Measurements from ENCODE around the gene CDR2. TPM values are rescaled to one million over a fixed set of nuclear protein-coding genes. Genes with fewer than 3 reads are reported as not detected.

The CDR2 gene
- polyA plus RNA-seq, 1 donor (not counting 4 experiments of a cell fraction or from before 2014, with no cell fraction given), result 37.1 TPM

DNA sequence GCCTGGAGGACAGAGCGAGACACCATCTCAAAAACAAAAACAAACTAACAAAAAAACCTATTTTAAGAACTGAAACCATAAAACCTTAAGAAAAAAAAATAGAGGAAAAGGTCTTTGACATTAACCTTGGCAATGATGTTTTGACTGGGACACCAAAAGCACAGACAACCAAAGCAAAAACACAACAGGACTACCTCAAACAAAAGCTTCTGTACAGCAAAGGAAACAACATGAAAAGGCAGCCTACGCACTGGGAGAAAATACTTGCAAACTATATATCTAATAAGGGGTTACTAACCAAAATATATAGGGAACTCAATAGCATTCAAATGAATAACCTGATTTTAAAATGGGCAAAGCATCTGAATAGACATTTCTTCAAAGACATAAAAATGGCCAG is 32.3 kb downstream of the CDR2 start:
- DNase-seq (ENCODE audit: low read depth, low spot score) (no peak), FAIRE-seq (no peak)
- Histone ChIP-seq H3K9ac (ENCODE audit: control insufficient read depth, extremely low read depth, insufficient read depth, low read length) (no peak overlapping the region), H3K79me2 (ENCODE audit: control insufficient read depth, insufficient read depth, low read length) (peaks cover 1% of the 10 kb centered on the region), H2AFZ (ENCODE audit: control insufficient read depth, low read length) (no peak overlapping the region), H3K9me3 (ENCODE audit: control insufficient read depth, low read depth, low read length) (no peaks in the 10 kb centered on the region), H3K27me3 (ENCODE audit: control insufficient read depth, extremely low read depth, insufficient read depth, low read length) (no peaks in the 10 kb centered on the region), H3K4me2 (ENCODE audit: control insufficient read depth, extremely low read depth, insufficient read depth, low read depth, low read length) (no peak overlapping the region), H4K20me1 (ENCODE audit: control insufficient read depth, extremely low read depth, insufficient read depth, low read length) (no peaks in the 10 kb centered on the region), H3K9me1 (ENCODE audit: control insufficient read depth, extremely low read depth, insufficient read depth, low read length) (peaks cover under 1% of the 10 kb centered on the region), H3K4me3 (ENCODE audit: control insufficient read depth in 2 of 3, extremely low read depth in 1 of 3, insufficient read depth in 2 of 3, low read depth in 1 of 3, low read length in 3 of 3) (no peak overlapping the region), H3K27ac (ENCODE audit: control insufficient read depth, insufficient read depth, low read length) (no peak overlapping the region), H3K36me3 (ENCODE audit: control insufficient read depth in 2 of 2, extremely low read depth in 1 of 2, insufficient read depth in 2 of 2, low read length in 2 of 2) (peaks cover 9 to 10% of the 10 kb centered on the region in 2 experiments), H3K4me1 (ENCODE audit: control insufficient read depth, extremely low read depth, insufficient read depth, low read length) (peaks cover 17% of the 10 kb centered on the region)
- dilution Hi-C loops (cut with MboI; ENCODE audit: extremely low pct_ligation_motif_present, low sequenced_read_pairs), result no loop called here
- TF ChIP-seq CTCF (optimal IDR thresholded peaks at IDR 0.05 in 1 of 3, IDR thresholded peaks at IDR 0.05 in 1 of 3, conservative IDR thresholded peaks at IDR 0.05 in 1 of 3; ENCODE audit: extremely low read depth in 1 of 3, insufficient read depth in 2 of 3, low read length in 3 of 3) (no peak), EZH2 (IDR thresholded peaks at IDR 0.05; ENCODE audit: low read length) (no peak)

- peaks cover 6 to 12% of the 10 kb centered on the region in 2 experiments for H3K36me3 ChIP-seq (ENCODE audit: control insufficient read depth in 2 of 2, extremely low read depth in 1 of 2, insufficient read depth in 2 of 2, low read length in 2 of 2)
- TF ChIP-seq EZH2 (IDR thresholded peaks at IDR 0.05; ENCODE audit: low read length), result no peak
- no peak for TF ChIP-seq CTCF (optimal IDR thresholded peaks at IDR 0.05 in 1 of 3, IDR thresholded peaks at IDR 0.05 in 1 of 3, conservative IDR thresholded peaks at IDR 0.05 in 1 of 3; ENCODE audit: extremely low read depth in 1 of 3, insufficient read depth in 2 of 3, low read length in 3 of 3)
- no peak for DNase-seq (ENCODE audit: low read depth, low spot score)
These were observed 33.5 kb downstream of the CDR2 start for GRCh38 chr16:22340945-22341344.

More at GRCh38 chr16:22340945-22341344, 33.5 kb downstream of the CDR2 start:
- Histone ChIP-seq H3K9ac (ENCODE audit: control insufficient read depth, extremely low read depth, insufficient read depth, low read length) (no peak overlapping the region), H2AFZ (ENCODE audit: control insufficient read depth, low read length) (no peak overlapping the region), H3K9me1 (ENCODE audit: control insufficient read depth, extremely low read depth, insufficient read depth, low read length) (no peaks in the 10 kb centered on the region), H3K4me2 (ENCODE audit: control insufficient read depth, extremely low read depth, insufficient read depth, low read depth, low read length) (no peak overlapping the region), H3K79me2 (ENCODE audit: control insufficient read depth, insufficient read depth, low read length) (peaks cover 3% of the 10 kb centered on the region), H3K4me1 (ENCODE audit: control insufficient read depth, extremely low read depth, insufficient read depth, low read length) (peaks cover 6% of the 10 kb centered on the region), H3K9me3 (ENCODE audit: control insufficient read depth, low read depth, low read length) (no peaks in the 10 kb centered on the region), H3K4me3 (ENCODE audit: control insufficient read depth in 2 of 3, extremely low read depth in 1 of 3, insufficient read depth in 2 of 3, low read depth in 1 of 3, low read length in 3 of 3) (no peak overlapping the region), H3K27me3 (ENCODE audit: control insufficient read depth, extremely low read depth, insufficient read depth, low read length) (no peaks in the 10 kb centered on the region), H4K20me1 (ENCODE audit: control insufficient read depth, extremely low read depth, insufficient read depth, low read length) (no peaks in the 10 kb centered on the region), H3K27ac (ENCODE audit: control insufficient read depth, insufficient read depth, low read length) (no peak overlapping the region)
- no peak for FAIRE-seq
- dilution Hi-C loops (cut with MboI; ENCODE audit: extremely low pct_ligation_motif_present, low sequenced_read_pairs), result no loop called here

Measured in keratinocyte (primary cell).